Stimulated activated naive CD4-positive, alpha-beta T cell (primary cell): ENCODE results near the gene IGSF11.
"Not testable (repeated sequence)": the region's sequence is repeated elsewhere in the genome, so short reads cannot be mapped to it uniquely, and the experiment has no call there.

ENCODE experiments used
- DNase-seq, 6 experiments: peaks; one replicate each; lab custom pipeline; 2025; lab: John Stamatoyannopoulos, UW

IGSF11 gene

GRCh38 chr3:118882353-118882947 lies 152.2 kb downstream of the IGSF11 start:
- peak; percentile 38 to 73 (median 50) for DNase-seq

- no peak for DNase-seq
Observed at GRCh38 chr3:118868051-118868450, 166.6 kb downstream of the IGSF11 start.

- DNase-seq: no peak
Observed at GRCh38 chr3:118863731-118864322, 170.8 kb downstream of the IGSF11 start.

GRCh38 chr3:118859950-118860349 lies 174.7 kb downstream of the IGSF11 start:
- no peak for DNase-seq

- not testable (repeated sequence) for DNase-seq
Observed at GRCh38 chr3:118851466-118852193, 183.0 kb downstream of the IGSF11 start.

- DNase-seq: no peak
Observed at GRCh38 chr3:118850687-118851086, 184.0 kb downstream of the IGSF11 start.
